DMS153 (cell line): ENCODE data around the gene M1AP.
"Not testable (repeated sequence)": the region's sequence is repeated elsewhere in the genome, so short reads cannot be mapped to it uniquely, and the experiment has no call there.

ENCODE experiments used
- DNase-seq: peaks from one replicate; lab custom pipeline; 2025; lab: John Stamatoyannopoulos, UW

The M1AP gene

GRCh38 chr2:74564222-74564621, 83.9 kb downstream of the M1AP start:
- DNase-seq: no peak

GRCh38 chr2:74562126-74562775, 85.9 kb downstream of the M1AP start:
- DNase-seq: no peak

- not testable (repeated sequence) for DNase-seq
Observed at GRCh38 chr2:74561022-74561421, 87.1 kb downstream of the M1AP start.

GRCh38 chr2:74560591-74560990, 87.5 kb downstream of the M1AP start:
- no peak for DNase-seq

GRCh38 chr2:74559912-74560311, 88.2 kb downstream of the M1AP start:
- DNase-seq: no peak

- no peak for DNase-seq
Observed at GRCh38 chr2:74558284-74559230, 89.6 kb downstream of the M1AP start.

- no peak for DNase-seq
Observed at GRCh38 chr2:74556831-74557370, 91.2 kb downstream of the M1AP start.

- DNase-seq: no peak
Observed at GRCh38 chr2:74556159-74556558, 92.0 kb downstream of the M1AP start.

- no peak for DNase-seq
Observed at GRCh38 chr2:74555610-74556103, 92.5 kb downstream of the M1AP start.

- no peak for DNase-seq
Observed at GRCh38 chr2:74554820-74555531, 93.2 kb downstream of the M1AP start.

GRCh38 chr2:74553892-74554819, 94.0 kb downstream of the M1AP start, which contains the start of the genes DOK1 and LOXL3:
DOK1 (plus strand) TSS chr2:74554720; CDS start chr2:74554755, 35 bp downstream.
LOXL3 (minus strand) TSS chr2:74553942; CDS start chr2:74552634, 1,308 bp downstream.
- peak; percentile 53 for DNase-seq

GRCh38 chr2:74552914-74553811, 95.0 kb downstream of the M1AP start:
- DNase-seq: no peak

GRCh38 chr2:74551942-74552913, 95.9 kb downstream of the M1AP start:
- no peak for DNase-seq

GRCh38 chr2:74551530-74551929, 96.6 kb downstream of the M1AP start:
- DNase-seq: no peak

- DNase-seq: no peak
Observed at GRCh38 chr2:74550231-74550630, 97.9 kb downstream of the M1AP start.

GRCh38 chr2:74548900-74549826, 99.0 kb downstream of the M1AP start:
- DNase-seq: no peak

GRCh38 chr2:74548285-74548899, 99.7 kb downstream of the M1AP start:
- no peak for DNase-seq
